ENCODE results near the gene IFNE. TPM values are rescaled to one million over a fixed set of nuclear protein-coding genes. Genes with fewer than 3 reads are reported as not detected.
"Not testable (repeated sequence)": the region's sequence is repeated elsewhere in the genome, so short reads cannot be mapped to it uniquely, and the experiment has no call there.

The IFNE gene
- total RNA-seq, 1 experiment from 2014 or later: 0.96 TPM

DNA sequence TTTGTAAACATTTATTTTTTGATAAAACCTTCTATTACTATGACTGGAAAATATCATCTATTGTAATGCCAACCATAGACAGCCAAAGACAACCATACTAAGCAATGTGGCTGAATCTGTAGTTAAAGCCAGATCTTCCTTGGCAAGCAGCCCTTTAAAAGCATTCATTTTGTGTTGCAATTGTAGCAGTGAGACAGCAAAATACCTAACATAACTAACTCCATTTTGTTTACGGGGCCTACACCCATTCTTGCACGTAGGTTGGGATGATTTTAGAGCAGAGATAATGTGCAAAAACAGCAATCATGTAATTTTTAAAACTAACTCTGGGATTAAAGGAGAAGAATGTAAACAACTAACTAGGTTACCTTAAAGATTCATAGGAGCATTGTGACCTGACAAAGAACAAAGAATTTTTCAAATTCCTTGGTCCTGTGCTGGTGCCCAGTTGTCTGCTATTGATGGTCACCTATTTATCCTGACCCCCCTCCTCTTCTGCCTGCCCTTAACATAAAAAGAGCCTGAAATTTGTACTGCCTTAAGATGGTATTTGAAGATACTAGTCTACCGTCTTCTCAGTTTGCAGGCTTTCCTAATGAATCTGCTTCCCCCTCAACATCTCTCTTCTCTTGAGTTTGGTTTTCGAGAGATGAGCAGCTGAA lies 31.2 kb downstream of the IFNE start:
- no peaks in the 10 kb centered on the region for H3K36me3 ChIP-seq (ENCODE audit: control insufficient read depth in 1 of 2, insufficient read depth in 2 of 2, low read length in 2 of 2)

DNA sequence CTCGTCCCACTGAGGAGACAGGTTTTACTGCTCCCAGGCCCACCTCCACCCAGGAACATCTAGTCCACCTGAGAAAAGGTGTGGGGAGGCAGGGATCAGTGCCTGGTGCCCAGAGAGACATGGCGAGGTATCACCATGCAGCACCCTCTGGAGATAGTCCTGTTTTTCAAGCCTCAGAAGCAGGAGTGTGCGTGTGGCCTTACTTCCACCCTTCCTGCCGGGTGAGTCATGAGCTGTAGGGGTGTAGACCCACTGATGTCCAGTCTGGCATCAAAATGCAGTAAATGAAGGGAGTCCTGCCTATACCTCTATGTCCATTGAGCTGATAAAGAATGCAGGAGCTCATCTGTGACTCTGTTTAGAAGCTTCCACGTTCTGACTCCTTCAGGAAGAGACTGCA lies 32.8 kb downstream of the IFNE start:
- ATAC-seq; BruUV-seq (replicated peaks); RAD21 ChIA-PET (ENCODE audit: low non-redundant PET in 1 of 2, low total read pairs in 2 of 2, uncharacterized antibody in 2 of 2, unreplicated experiment in 2 of 2); H3K27me3 ChIP-seq (ENCODE audit: insufficient read depth, low read length); DNase-seq (ENCODE audit: low read depth, low spot score); H3K36me3 ChIP-seq (ENCODE audit: control insufficient read depth in 1 of 2, insufficient read depth in 2 of 2, low read length in 2 of 2); POLR2A ChIA-PET; H3K27ac ChIP-seq (ENCODE audit: low read depth, low read length); H3K4me1 ChIP-seq (ENCODE audit: control insufficient read depth in 1 of 2, insufficient read depth in 2 of 2, low read length in 2 of 2); CTCF ChIA-PET; H3K9me3 ChIP-seq (ENCODE audit: control insufficient read depth in 1 of 2, insufficient read depth in 1 of 2, low read depth in 1 of 2, low read length in 2 of 2); H3K9me2 ChIP-seq (ENCODE audit: insufficient read depth); H3K4me3 ChIP-seq (replicated peaks in 1 of 2; ENCODE audit: low read depth in 1 of 2, low read length in 2 of 2); H2AFZ ChIP-seq (ENCODE audit: low read depth, low read length, poor library complexity, severe bottlenecking); H3K4me2 ChIP-seq (ENCODE audit: low read length); intact Hi-C loops (cut with micrococcal nuclease); H4K20me1 ChIP-seq (ENCODE audit: insufficient read depth); H3K79me2 ChIP-seq (ENCODE audit: insufficient read depth, low read length); H3K9ac ChIP-seq (ENCODE audit: low read length): not testable (repeated sequence)

More for the DNA sequence above, 31.2 kb downstream of the IFNE start:
- Histone ChIP-seq H2AFZ (ENCODE audit: low read depth, low read length, poor library complexity, severe bottlenecking) (no peak overlapping the region), H3K9me3 (ENCODE audit: control insufficient read depth in 1 of 2, insufficient read depth in 1 of 2, low read depth in 1 of 2, low read length in 2 of 2) (no peaks in the 10 kb centered on the region), H3K9ac (ENCODE audit: low read length) (no peak overlapping the region), H3K27ac (ENCODE audit: low read depth, low read length) (no peak overlapping the region), H3K9me2 (ENCODE audit: insufficient read depth) (no peaks in the 10 kb centered on the region), H3K79me2 (ENCODE audit: insufficient read depth, low read length) (no peaks in the 10 kb centered on the region), H3K4me1 (ENCODE audit: control insufficient read depth in 1 of 2, insufficient read depth in 2 of 2, low read length in 2 of 2) (no peaks in the 10 kb centered on the region), H3K27me3 (ENCODE audit: insufficient read depth, low read length) (no peaks in the 10 kb centered on the region), H3K4me2 (ENCODE audit: low read length) (no peak overlapping the region), H3K4me3 (replicated peaks in 1 of 2; ENCODE audit: low read depth in 1 of 2, low read length in 2 of 2) (no peak overlapping the region), H4K20me1 (ENCODE audit: insufficient read depth) (no peaks in the 10 kb centered on the region)
- ChIA-PET POLR2A (no interaction called here), CTCF (no interaction called here), RAD21 (ENCODE audit: low non-redundant PET in 1 of 2, low total read pairs in 2 of 2, uncharacterized antibody in 2 of 2, unreplicated experiment in 2 of 2) (no interaction called here)
- BruUV-seq (replicated peaks): no TSS peak
- DNase-seq (ENCODE audit: low read depth, low spot score) (no peak), ATAC-seq (no peak)
- intact Hi-C loops (cut with micrococcal nuclease): no loop called here
- TF ChIP-seq FOSL1 (IDR thresholded peaks at IDR 0.05; ENCODE audit: low read depth) (no peak), TCF7L2 (IDR thresholded peaks at IDR 0.05; ENCODE audit: borderline replicate concordance, extremely low read depth, insufficient read depth, insufficient read length) (no peak), JUND (IDR thresholded peaks at IDR 0.05) (no peak), EGR1 (IDR thresholded peaks at IDR 0.05; ENCODE audit: low read depth) (no peak), EZH2phosphoT487 (IDR thresholded peaks at IDR 0.05; ENCODE audit: borderline replicate concordance) (no peak), ZNF274 (IDR thresholded peaks at IDR 0.05; ENCODE audit: low read depth, low read length) (no peak), SP1 (IDR thresholded peaks at IDR 0.05; ENCODE audit: low read depth) (no peak)
- TF ChIP-seq, protein P1, sequence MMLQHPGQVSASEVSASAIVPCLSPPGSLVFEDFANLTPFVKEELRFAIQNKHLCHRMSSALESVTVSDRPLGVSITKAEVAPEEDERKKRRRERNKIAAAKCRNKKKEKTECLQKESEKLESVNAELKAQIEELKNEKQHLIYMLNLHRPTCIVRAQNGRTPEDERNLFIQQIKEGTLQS (IDR thresholded peaks at IDR 0.05): no peak
- TF ChIP-seq, protein P2, sequence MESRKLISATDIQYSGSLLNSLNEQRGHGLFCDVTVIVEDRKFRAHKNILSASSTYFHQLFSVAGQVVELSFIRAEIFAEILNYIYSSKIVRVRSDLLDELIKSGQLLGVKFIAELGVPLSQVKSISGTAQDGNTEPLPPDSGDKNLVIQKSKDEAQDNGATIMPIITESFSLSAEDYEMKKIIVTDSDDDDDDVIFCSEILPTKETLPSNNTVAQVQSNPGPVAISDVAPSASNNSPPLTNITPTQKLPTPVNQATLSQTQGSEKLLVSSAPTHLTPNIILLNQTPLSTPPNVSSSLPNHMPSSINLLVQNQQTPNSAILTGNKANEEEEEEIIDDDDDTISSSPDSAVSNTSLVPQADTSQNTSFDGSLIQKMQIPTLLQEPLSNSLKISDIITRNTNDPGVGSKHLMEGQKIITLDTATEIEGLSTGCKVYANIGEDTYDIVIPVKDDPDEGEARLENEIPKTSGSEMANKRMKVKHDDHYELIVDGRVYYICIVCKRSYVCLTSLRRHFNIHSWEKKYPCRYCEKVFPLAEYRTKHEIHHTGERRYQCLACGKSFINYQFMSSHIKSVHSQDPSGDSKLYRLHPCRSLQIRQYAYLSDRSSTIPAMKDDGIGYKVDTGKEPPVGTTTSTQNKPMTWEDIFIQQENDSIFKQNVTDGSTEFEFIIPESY (IDR thresholded peaks at IDR 0.05; ENCODE audit: extremely low read depth, insufficient replicate concordance, low read length): no peak
- TF ChIP-seq, protein P3, sequence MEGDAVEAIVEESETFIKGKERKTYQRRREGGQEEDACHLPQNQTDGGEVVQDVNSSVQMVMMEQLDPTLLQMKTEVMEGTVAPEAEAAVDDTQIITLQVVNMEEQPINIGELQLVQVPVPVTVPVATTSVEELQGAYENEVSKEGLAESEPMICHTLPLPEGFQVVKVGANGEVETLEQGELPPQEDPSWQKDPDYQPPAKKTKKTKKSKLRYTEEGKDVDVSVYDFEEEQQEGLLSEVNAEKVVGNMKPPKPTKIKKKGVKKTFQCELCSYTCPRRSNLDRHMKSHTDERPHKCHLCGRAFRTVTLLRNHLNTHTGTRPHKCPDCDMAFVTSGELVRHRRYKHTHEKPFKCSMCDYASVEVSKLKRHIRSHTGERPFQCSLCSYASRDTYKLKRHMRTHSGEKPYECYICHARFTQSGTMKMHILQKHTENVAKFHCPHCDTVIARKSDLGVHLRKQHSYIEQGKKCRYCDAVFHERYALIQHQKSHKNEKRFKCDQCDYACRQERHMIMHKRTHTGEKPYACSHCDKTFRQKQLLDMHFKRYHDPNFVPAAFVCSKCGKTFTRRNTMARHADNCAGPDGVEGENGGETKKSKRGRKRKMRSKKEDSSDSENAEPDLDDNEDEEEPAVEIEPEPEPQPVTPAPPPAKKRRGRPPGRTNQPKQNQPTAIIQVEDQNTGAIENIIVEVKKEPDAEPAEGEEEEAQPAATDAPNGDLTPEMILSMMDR (IDR thresholded peaks at IDR 0.05 in 2 of 3, conservative IDR thresholded peaks at IDR 0.05 in 1 of 3; ENCODE audit: borderline replicate concordance in 1 of 3, insufficient read depth in 1 of 3, low read depth in 2 of 3, low read length in 2 of 3): no peak
- TF ChIP-seq, protein P4, sequence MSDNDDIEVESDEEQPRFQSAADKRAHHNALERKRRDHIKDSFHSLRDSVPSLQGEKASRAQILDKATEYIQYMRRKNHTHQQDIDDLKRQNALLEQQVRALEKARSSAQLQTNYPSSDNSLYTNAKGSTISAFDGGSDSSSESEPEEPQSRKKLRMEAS (IDR thresholded peaks at IDR 0.05): no peak

All from HCT116 (cell line).